HG03575 (cell line): ENCODE results near the gene RELL1.
"Not testable (repeated sequence)": the region's sequence is repeated elsewhere in the genome, so short reads cannot be mapped to it uniquely, and the experiment has no call there.

Source experiments
- ATAC-seq: cut with Tn5 transposase; IDR thresholded peaks from one replicate; pipeline ENCODE4 v1.9.1; 2021; ENCODE audit not compliant: unreplicated experiment, insufficient number of reproducible peaks, low FRiP score; ENCODE audit errors: extremely low read depth

The RELL1 gene

DNA sequence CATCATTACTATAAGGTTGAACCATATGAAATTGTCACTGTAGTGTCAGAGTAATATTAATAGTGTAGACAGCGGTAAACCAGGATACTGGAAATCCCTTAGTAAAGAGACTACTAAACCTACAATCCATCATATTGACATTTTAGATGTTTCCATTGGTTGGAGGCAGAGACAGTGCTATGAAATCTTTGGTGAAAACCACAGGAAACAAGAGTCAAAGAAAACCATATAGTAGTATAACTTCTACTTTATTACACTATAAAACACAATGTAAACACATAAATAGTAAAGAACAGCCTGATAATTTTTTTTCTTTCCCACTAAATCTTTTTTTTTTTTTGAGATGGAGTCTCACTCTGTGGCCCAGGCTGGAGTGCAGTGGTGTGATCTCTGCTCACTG is 15.9 kb downstream of the RELL1 start:
- no peak for ATAC-seq

DNA sequence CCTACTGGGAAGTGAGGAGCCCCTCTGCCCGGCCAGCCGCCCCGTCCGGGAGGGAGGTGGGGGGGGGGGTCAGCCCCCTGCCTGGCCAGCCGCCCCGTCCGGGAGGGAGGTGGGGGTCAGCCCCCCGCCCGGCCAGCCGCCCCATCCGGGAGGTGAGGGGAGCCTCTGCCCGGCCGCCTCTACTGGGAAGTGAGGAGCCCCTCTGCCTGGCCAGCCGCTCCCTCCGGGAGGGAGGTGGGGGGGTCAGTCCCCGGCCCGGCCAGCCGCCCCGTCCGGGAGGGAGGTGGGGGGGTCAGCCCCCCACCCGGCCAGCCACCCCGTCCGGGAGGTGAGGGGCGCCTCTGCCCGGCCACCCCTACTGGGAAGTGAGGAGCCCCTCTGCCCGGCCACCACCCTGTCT is 17.1 kb downstream of the RELL1 start:
- ATAC-seq: not testable (repeated sequence)

DNA sequence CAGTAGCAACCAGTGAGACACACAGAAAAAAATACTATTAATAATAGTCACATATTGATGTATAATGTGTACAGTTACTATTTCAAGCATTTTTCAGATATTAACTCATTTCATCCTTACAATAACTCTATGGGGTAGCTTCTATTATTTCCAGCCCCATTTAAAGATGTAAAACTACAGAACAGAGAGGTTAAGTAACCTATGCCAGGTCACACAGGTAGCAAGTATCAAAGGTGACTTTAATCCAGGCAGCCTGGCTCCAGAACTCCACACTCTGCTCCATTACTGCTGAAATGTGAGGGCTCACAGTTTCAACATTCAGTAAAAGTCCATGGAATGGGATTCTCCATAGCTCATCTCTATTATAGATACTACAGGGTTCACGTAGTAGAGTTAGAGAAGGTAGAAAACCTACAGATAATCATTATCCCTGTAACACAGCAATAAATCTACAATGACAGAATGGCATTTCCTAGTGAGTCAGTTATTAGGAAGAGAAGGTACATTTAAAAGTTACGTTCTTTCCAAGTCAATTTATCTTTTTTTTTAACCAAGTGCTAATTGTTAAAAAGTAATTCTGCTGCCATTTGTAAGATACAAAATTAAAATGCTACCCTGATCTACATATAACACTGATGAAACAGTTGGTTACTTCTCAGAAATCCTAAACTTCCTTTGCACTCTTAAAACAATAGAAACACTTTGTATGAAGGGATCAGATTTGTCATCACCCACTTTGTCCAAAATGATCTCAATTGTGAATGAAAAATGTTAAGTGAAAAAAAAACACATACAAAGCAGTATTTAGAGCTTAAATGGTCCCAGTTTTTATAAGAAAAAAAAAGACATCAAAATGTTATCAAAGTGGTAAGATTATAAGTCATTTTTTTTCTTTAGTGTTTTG is 18.7 kb downstream of the RELL1 start:
- ATAC-seq: no peak

DNA sequence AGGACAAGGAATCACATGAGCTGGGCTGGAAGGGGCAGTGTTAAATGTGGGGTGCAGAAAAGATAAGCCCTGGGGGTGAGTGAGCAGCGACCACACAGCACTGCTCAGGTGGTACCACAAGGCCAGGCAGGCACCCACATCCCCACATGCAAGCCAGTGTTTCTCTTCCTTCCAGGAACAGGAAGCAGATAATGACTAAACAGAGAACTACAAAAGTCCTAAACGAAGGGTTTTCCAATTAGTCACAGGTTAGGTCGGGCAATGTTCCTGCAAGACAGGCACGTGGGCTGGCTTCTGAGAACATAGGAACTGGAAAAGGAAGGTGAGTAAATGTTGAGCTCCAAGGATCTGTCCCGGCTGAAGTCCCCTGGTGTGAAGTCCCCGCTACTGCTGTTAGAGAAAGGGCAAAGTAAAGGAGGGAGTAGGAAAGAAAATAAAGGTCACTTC is 19.5 kb downstream of the RELL1 start:
- ATAC-seq: no peak

DNA sequence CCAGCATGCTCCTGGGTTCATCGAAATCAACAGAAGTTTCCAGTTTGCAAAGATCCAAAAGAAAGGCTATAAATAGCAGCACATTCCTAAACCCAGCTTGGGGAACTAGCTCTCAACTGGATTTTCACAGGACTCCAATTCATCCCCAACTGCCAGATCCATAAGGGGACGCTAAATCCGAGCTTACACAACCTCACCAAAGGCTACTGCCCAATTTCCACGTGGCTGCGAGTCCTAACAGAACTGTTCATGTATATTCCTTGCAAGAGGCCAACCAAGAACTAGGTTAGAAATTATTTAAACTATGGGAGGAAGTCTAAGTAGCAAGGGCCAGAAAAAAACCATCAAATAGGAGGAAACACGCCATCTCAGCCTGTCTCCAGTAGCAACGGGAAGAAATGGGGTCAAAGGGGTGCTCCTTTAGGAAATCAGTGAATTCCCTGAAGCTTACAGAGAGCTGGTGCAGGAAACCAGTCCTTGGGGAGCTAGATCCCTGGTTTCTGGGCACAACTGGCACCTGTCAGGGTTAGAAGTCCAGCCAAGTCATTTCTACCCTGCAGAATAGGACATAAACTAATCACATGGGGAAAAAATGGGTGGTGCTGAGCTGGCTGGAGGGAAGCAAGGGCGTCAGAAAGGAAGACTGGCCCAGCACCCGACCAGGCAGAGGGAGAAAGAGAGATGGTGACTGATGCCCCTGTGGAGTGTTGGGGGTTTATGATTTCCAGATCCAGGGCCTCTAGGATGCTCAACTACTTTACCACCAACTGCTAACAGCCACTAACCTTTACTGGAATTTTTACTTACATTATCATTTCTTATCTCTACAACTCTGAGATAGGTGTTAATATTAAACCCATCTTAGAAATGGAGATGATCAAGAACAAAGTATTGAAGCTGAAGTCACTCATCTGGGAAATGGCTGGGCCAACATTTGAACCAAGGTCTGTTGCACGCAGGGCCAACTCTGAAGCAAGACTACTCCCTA is 20.5 kb downstream of the RELL1 start:
- ATAC-seq: no peak

DNA sequence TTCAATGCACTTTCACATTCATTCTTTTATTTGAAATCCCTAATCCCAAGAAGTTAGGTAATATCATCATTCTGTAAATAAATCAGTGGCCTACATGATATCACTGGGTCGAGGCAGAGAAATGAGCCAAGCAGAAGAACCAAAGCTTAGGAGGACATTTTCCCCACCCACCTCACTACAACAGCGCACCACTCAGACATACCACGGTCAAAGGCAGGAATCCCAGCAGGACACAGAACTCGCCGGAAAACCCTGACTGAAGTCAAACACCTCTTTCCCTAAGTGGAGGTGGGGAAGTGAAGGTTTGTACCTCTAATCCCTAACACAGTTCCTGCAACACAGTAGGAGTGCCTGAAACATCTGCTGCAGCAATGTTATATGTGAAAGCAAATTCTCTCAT is 21.5 kb downstream of the RELL1 start:
- no peak for ATAC-seq

DNA sequence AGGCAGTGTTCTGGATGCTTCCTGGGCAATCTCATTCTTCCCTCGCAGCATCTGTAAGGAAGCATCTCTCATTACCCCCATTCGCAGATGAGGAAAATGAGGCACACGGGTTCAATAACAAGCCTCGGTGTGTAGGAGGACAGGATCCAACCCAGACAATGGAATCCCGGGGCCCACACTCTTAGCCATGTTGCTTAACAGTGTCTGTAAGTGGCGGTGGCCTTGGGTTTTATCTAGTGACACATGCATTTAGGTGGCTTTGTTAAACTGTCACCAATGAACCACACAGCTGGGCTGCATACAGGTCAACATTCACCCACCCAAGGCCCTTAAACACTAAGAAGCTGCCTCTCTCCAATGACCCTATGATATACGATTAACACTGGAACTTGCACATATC is 22.6 kb downstream of the RELL1 start:
- no peak for ATAC-seq

DNA sequence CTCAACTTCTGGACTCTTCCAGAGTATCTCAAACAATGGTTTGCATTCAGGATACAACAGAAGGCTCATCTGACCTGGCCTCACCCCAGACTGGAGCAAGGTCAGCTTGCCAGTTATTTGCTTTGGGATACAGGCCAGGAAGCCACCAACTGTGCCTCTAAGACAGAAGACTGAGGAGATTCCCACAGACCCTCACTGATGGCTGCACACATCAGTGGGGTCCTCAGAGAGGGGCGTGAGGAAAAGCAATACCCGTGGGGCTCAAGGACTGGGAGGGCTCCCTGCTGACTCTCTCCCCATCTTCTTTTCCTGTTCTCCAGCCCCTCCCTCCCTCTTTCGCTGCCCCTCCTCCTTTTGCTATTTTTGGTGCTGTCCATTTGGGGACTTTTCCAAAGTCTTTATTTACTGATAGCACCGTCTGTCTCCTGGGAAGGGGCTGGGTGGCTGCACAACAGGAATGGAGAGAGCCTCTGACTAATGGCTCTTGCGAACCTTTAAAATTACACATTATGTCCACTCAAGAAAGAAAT is 23.2 kb downstream of the RELL1 start:
- ATAC-seq: no peak

DNA sequence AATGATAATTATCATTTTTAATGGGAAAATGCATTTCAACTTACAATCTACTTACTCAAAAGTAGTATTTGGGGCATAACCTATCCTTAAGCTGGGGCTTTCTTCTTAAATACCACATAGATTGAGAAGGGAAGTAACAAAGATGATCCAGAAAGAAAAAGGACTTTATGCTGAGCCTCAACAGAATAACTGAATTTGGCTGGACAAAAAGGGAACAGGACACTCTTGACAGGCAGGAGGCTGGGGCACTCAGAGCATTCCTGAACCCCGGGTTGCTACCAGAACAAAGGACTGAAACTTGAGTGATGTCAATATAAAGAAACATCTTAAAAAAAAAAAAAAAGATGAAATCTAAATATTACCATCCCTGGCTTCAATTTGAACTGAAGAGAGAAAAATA is 23.9 kb downstream of the RELL1 start:
- ATAC-seq: no peak

DNA sequence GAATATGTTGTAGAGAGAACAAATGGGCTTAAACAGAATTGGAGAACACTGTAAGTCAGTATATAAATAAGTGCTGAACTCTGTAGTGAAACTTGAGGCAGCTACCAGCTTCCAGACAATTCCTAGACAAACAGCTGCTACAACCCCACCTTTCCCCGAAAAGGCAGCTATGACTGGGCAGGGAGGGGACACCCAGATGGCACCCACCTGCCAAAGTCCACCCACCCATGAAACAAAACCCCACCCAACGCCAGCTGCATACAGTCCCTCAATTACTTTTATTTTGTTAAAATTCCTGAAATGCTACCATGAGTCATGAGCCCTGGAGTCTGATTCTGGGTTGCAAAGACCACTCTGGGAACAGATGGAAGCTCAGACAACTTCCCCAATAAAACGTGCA is 24.4 kb downstream of the RELL1 start:
- no peak for ATAC-seq

DNA sequence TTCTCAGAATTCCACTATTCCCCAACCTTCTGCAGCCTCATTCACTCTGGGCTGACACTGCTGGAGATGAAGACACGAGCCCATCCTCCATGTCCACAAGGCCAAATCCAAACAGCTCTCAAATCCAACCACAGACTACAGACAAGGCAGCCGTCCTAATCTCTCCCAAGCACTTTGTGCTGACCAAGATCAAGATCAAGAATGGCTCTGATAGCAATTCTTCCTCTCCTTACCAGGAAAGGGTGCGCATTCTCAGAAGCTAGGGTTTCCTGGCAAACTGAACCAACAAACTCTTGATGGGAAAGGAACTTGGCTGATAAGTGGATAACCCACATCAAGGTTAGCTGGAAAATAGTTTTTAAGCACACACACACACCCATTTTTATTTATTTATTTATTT is 26.5 kb downstream of the RELL1 start:
- no peak for ATAC-seq

DNA sequence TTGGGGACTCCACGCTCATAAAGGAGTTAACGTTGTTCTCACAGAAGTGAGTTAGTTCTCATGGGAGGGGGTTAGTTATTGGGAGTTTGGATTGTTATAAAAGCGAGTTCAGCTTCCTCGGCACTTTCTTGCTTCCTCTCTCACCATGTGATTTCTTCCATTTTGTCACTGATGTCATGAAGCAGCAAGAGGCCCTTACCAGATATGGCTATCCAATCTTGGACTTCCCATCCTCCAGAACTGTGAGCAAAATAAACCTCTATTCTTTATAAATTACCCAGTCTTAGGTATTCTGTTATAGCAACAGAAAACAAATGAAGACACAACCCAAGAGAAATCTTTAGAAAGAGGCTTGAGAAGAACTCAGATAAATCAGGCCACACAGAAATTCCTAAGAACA is 29.5 kb downstream of the RELL1 start:
- ATAC-seq: no peak

DNA sequence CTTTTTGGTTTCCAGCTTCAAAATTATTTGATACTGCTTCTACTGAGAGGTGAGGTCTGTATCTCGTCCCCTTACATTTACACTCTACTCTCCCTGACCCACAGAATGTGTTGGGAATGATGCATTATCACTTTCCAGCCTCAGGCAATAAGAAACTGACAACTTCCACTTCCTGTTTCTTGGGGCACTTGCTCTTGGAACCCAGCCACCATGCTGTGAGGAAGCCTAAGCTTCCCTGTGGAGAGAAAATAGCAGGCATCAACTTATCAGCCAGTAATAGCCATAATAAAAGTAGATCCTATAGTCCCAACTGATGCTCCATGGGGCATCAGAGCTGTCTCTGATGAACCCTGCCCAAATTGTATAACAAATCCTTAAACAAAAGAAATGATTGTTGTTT is 32.6 kb downstream of the RELL1 start:
- no peak for ATAC-seq

DNA sequence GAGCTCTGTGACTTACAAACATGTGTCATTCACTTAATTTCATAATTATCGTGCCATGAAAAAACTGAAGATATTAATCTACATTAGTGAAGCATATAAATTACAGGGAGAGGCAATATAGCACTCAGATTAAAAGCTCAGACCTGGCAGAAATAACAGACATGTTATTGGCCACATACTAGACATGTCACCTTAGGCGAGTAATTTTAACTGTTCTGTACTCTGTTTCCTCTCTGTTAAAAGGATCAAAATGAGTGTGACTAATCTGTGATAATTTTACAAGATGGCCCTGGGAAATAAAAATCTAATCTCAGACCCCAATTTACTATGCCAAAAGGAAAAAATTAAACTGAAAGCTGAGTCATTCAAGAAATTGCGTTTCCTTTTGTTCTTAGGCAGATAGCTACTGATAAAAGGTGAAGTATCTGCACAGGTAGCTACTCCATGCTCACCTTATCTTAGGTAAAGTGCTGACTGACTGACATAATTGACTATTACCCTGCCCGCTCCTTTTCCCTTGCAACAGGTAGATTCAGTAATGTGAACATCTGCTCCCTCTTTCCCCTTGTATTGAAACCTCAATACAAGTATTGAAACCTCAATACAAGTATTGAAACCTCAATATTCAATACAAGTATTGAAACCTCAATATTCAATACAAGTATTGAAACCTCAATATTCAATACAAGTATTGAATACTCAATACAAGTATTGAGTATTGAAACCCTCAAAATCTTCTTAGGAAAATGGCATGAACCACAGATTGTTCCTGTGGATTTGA is 33.2 kb downstream of the RELL1 start:
- ATAC-seq: no peak

DNA sequence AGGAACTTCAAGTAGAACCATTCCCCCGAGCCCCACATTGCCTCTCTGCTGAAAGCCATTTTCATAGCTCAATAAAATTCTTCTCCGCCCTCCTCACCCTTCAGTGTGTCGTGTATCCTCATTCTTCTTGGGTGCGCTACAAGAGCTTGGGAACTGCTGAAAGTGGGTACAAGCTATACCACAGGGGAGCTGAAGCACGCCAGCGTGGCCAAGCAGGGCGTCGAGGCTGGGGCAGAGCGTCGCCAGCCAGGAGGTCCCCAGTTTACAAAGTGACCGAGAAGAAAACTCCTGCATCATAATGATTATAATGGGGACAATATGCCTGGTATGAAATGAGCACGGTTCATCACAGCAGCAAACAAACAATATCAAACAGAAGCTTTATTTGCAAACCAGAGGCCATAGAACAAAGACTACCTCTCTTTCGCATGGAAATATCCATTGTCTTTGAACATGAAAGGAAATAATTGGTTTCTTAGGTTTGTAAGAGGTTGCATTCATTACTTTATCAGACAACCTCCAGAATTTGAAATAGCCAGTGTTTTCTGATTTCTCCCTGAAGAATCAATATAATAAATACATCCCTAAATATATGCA is 34.3 kb downstream of the RELL1 start:
- ATAC-seq: no peak

DNA sequence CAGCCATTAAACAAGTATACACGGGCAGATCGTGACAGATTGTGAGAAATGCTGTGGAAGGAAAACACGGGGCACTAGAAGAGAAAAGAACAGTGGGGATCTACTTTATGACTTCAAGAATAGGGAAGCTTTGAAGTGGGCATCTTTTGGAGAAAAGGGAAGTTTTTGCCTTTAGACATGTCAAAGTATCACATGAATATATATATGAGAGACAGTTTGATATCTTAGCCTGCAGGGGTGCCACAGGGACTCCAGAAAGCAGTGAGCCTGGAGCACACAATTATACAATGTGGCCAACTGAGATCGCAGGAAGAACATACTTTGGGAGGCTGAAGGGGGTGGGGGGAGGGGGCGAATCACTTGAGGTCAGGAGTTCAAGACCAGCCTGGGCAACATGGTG is 35.7 kb downstream of the RELL1 start:
- no peak for ATAC-seq

DNA sequence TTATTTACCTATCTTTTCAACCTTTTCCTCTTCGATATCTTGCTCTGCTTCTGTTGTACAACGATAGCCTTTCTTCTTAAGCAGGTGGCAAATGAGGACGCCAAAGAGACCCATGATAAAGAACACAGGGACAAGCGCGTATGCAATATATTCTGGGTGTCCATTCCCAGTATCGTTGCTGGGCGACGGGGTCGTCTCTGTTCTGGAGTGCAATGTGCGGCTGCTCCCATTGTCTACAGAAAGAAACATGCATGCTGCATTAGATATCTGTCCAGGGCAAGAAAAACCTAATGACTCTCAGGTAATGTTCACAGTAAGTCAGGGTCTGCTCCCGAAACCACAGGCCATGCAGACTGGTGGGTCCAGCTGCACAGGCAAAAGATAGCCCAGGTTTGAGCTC is 36.9 kb downstream of the RELL1 start:
- no peak for ATAC-seq

DNA sequence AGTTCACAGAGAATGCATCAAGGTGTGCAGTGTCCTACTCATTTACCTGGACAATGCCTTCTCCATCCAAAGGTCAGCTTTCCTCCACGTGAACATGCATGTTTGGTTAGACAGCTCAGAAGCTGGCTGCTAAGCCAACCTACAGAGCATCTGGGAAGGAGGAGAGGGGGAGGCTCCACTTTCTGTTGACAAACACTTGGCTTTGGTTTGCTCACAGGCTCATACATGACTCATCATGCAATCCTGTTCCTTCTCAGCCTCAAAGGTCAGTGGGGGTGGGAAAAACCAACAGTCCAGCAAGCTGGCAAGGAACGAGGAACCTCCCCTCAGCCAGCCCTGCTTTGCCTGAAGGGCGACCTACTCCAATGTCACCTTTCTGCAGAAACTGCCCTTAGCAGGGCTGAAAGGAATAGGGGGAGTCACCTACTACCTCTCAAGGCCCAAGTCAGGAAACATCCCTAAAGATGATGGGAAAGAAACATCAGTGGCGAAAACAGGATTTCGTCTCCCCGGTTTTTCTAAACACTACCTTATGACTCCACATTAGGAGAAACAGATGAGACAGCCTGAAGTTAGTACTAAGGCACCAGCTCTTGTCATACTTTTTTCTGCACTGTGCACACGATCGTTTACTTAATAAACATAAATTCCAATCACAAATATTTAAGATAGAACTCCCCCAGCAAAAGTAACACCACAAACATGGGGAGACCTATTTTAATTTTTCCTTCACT is 37.9 kb downstream of the RELL1 start:
- ATAC-seq: no peak
